GM19468 (cell line): ENCODE measurements around the gene USP24.
"Not testable (repeated sequence)": the region's sequence is repeated elsewhere in the genome, so short reads cannot be mapped to it uniquely, and the experiment has no call there.

ENCODE experiments used
- ATAC-seq: cut with Tn5 transposase; IDR thresholded peaks from one replicate; pipeline ENCODE4 v1.9.1; 2021; ENCODE audit warnings: mild to moderate bottlenecking, moderate library complexity, moderate number of reproducible peaks; ENCODE audit not compliant: unreplicated experiment; ENCODE audit errors: extremely low read depth

Gene USP24

DNA sequence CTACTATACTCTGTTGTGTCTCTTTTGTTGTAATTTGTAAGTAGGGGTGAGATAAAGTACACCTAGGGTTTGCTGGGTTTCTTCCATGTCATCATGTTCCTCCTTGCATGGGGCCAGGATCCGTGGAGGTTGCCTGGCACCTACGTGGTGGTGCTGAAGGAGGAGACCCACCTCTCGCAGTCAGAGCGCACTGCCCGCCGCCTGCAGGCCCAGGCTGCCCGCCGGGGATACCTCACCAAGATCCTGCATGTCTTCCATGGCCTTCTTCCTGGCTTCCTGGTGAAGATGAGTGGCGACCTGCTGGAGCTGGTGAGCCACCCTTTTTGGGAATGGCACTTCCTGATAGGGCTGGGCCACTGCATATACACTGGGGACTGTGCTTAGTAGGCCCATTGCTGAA lies 171.4 kb downstream of the USP24 start:
- ATAC-seq = no peak

DNA sequence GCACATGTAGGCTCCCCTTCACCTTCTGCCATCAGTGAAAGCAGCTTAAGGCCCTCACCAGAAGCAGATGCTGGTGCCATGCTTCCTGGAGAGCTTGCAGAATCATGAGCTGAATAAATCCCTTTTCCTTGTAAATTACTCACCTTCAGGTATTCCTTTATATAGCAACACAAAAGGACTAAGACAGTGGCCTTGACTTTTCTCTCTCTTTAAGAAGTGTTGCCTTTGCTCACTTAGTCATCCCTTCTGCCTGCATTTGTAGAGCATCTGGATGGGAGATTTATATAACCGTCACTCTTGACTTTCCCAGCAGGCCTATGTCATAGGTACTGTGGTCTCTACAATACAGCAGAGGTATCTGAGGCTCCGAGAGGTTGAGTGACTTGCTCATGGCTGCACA lies 172.2 kb downstream of the USP24 start:
- no peak for ATAC-seq

DNA sequence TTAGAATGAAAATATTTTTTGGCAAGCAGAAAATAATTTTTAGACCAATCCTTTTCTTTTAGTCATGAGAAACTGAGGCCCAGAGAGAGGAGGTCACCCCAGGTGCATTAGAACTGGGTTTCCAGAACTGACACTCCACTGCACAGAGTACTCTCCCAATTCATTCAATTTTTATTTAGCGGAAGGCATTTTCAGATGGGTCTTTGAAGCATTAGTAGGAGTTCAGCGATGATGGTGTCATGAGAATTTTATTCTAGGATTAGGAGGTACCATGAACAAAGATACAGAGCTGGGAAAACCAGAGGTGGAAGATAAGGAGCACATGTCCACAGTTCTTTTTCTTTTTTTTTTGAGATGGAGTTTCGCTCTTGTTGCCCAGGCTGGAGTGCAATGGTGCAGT lies 173.6 kb downstream of the USP24 start:
- no peak for ATAC-seq

GRCh38 chr1:55040933-55041494 lies 174.2 kb downstream of the USP24 start:
- no peak for ATAC-seq

DNA sequence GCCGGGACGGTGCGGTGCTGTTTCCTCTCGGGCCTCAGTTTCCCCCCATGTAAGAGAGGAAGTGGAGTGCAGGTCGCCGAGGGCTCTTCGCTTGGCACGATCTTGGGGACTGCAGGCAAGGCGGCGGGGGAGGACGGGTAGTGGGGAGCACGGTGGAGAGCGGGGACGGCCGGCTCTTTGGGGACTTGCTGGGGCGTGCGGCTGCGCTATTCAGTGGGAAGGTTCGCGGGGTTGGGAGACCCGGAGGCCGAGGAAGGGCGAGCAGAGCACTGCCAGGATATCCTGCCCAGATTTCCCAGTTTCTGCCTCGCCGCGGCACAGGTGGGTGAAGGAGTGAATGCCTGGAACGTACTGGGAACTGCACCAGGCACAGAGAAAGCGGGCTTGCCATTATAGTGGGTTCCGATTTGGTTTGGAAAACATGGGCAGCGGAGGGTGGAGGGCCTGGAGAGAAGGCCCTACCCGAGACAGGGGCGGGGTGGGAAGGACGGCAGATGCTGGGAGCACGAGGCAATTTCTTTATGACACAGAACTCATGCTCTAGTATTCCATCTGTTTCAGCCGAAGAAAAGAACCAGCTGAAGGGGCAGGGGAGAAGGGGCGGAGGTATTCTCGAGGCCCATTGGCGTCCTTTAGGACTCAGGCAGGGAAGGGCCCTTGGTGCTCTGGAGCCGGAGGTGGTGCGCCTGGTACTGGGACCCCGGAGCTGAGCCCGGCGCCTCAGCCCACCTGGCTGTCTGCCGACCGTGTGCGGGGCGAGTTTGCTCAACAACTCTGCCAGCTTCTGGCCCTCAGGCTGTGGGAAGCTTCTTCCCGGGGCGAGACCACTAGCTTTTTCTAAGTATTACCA lies 174.9 kb downstream of the USP24 start:
- ATAC-seq = no peak

- ATAC-seq = no peak
These were observed 175.7 kb downstream of the USP24 start, which contains the start of gene PCSK9 for GRCh38 chr1:55039342-55040082. PCSK9 (plus strand) TSS chr1:55039548; CDS start chr1:55039838, 290 bp downstream.

DNA sequence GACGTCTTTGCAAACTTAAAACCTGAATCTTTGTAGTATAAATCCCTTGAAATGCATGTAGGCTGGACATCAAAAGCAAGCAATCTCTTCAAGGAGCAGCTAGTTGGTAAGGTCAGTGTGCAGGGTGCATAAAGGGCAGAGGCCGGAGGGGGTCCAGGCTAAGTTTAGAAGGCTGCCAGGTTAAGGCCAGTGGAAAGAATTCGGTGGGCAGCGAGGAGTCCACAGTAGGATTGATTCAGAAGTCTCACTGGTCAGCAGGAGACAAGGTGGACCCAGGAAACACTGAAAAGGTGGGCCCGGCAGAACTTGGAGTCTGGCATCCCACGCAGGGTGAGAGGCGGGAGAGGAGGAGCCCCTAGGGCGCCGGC lies 176.2 kb downstream of the USP24 start:
- no peak for ATAC-seq

GRCh38 chr1:55038552-55038838 lies 176.7 kb downstream of the USP24 start:
- no peak for ATAC-seq

- no peak for ATAC-seq
These were observed 177.2 kb downstream of the USP24 start for GRCh38 chr1:55037733-55038551.

- no peak for ATAC-seq
These were observed 179.3 kb downstream of the USP24 start for GRCh38 chr1:55035904-55036303.

DNA sequence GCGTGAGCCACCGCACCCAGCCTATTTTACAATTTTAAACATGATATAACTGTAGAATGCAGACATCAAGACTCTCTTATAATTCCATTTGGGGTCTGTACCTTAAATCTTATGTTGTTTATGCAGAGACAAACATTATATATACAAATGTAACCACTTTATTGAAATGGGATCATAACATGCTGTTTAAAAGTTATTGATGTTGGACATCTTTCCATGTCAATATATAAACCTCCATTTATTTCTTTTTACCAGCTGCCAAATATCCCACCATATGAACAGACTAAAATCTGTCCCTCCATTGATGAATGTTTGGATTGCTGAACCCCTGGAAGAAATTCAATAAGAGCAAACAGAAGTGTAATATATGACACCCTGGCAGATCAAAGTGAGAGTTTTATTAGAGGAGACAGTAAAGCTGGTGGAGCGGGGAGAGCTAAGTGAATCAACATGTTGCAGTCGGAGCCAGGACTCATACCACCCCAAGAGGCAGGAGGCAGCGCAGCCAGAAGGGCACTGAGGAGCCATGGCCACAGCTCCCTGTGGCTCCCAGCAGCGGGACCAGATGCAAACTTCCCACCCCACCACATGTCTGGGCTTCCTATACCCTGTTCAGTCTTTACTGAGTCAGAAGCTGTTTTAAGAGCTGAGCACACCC lies 180.6 kb downstream of the USP24 start:
- no peak for ATAC-seq

GRCh38 chr1:55033265-55033614 lies 181.9 kb downstream of the USP24 start:
- no peak for ATAC-seq

GRCh38 chr1:55031098-55031497 lies 184.1 kb downstream of the USP24 start:
- not testable (repeated sequence) for ATAC-seq

GRCh38 chr1:55026682-55027081 lies 188.5 kb downstream of the USP24 start:
- not testable (repeated sequence) for ATAC-seq

GRCh38 chr1:55024163-55024562 lies 191.0 kb downstream of the USP24 start:
- not testable (repeated sequence) for ATAC-seq

DNA sequence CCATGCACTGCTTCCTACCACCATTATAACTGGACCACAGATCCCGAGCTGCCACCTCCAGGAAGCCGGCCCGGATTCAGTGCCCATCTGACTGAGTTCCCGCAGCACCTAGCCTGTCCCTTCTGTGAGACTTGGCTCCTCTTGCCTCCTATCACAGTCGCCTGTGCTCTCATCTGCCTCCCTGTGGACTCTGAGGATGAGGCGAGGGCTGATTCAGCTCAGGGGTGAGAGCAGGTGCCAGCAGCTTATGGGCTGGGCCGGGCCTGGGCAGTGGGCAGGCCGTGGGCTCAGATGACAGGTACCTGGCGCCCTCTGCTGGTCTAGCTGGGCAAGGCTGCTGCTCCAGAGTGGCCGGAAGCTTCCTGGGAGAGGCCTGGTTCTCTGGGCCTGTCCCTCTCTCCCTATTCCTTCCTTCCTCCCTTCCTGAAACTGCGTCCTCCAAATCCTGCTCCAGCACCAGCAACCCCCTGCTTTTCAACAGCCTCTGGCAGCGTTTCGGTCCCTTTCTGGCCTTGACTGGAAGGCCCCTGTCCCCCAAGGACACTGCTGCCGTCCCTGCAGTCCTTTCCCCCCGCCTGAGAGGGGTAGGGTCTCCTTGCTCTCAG lies 193.1 kb downstream of the USP24 start:
- ATAC-seq = no peak

- no peak for ATAC-seq
These were observed 196.8 kb downstream of the USP24 start for GRCh38 chr1:55018395-55018794.
